Neural progenitor cell (in vitro differentiated cells): ENCODE measurements around the gene LGALS3BP.

ENCODE experiments used
- EZH2 ChIP-seq: fragments of 200-600 bp; sonication (generic); IDR thresholded peaks from 2 replicates; pipeline ENCODE4 v1.6.1; 2017; ENCODE audit warnings: antibody characterized with exemption, mild to moderate bottlenecking, moderate library complexity
- EZH2phosphoT487 ChIP-seq: fragments of 200-600 bp; sonication (generic); IDR thresholded peaks from 2 replicates; pipeline ENCODE4 v1.6.1; 2017; ENCODE audit warnings: antibody characterized with exemption

GRCh38 chr17:79006046-79006445, 26.3 kb upstream of the LGALS3BP start:
- TF ChIP-seq EZH2phosphoT487 = no peak
- no peak for TF ChIP-seq EZH2
